Smooth muscle cell (in vitro differentiated cells): ENCODE data around the gene XRCC2. TPM values are rescaled to one million over a fixed set of nuclear protein-coding genes. Genes with fewer than 3 reads are reported as not detected.

ENCODE experiments used
- DNase-seq: peaks from one replicate; lab custom pipeline; 2025; ENCODE audit not compliant: unreplicated experiment; lab: John Stamatoyannopoulos, UW
- H2AFZ ChIP-seq: fragments of 200-600 bp; sonication (generic); 2 replicates; pipeline ENCODE4 v1.6.0; 2016; ENCODE audit warnings: antibody characterized with exemption, low read depth, mild to moderate bottlenecking
- H3F3A ChIP-seq: fragments of 200-600 bp; sonication (generic); 2 replicates; pipeline ENCODE4 v1.6.0; 2017; ENCODE audit warnings: antibody characterized with exemption, low read depth
- H3K27ac ChIP-seq: fragments of 200-600 bp; sonication (generic); 2 replicates; pipeline ENCODE4 v1.5.1; 2016; ENCODE audit warnings: low read depth, mild to moderate bottlenecking
- H3K27me3 ChIP-seq: fragments of 200-600 bp; sonication (generic); 2 replicates; pipeline ENCODE4 v1.6.1; 2016; ENCODE audit warnings: low read depth, mild to moderate bottlenecking
- H3K36me3 ChIP-seq: fragments of 200-600 bp; sonication (generic); 2 replicates; pipeline ENCODE4 v1.5.1; 2016; ENCODE audit warnings: low read depth
- H3K4me1 ChIP-seq: fragments of 200-600 bp; sonication (generic); 2 replicates; pipeline ENCODE4 v1.5.1; 2016; ENCODE audit warnings: low read depth
- H3K4me2 ChIP-seq: fragments of 200-600 bp; sonication (generic); 2 replicates; pipeline ENCODE4 v1.6.0; 2016; ENCODE audit warnings: mild to moderate bottlenecking
- H3K4me3 ChIP-seq: fragments of 200-600 bp; sonication (generic); 2 replicates; pipeline ENCODE4 v1.5.1; 2016; ENCODE audit warnings: mild to moderate bottlenecking
- H3K79me2 ChIP-seq: fragments of 200-600 bp; sonication (generic); 2 replicates; pipeline ENCODE4 v1.6.0; 2016; ENCODE audit warnings: low read depth, mild to moderate bottlenecking
- H3K9ac ChIP-seq: fragments of 200-600 bp; sonication (generic); 2 replicates; pipeline ENCODE4 v1.6.0; 2016; ENCODE audit warnings: low read depth
- H3K9me3 ChIP-seq: fragments of 200-600 bp; sonication (generic); replicated peaks from 2 replicates; pipeline ENCODE4 v1.5.1; 2016; ENCODE audit warnings: low read depth
- H4K20me1 ChIP-seq: fragments of 200-600 bp; sonication (generic); 2 replicates; pipeline ENCODE4 v1.6.0; 2016; ENCODE audit warnings: low read depth
- WGBS: methylation state at CpG from one replicate; pipeline ENCODE4 v1.1.7; 2016; ENCODE audit warnings: low lambda C conversion rate; 5-methylcytosine and 5-hydroxymethylcytosine counted together
- polyA plus RNA-seq: library from polyadenylated mRNA; unstranded; fragments of >200 nt; fragmentation: Nextera tagmentation; extraction: Ambion mirVana; gene quantifications from 2 replicates; pipeline ENCODE4 v1.2.1, GENCODE V29; 2016
- total RNA-seq: library from RNA; depleted of rRNA; stranded (reverse); fragments of >200 nt; gene quantifications from 2 replicates; pipeline ENCODE4 v1.2.3, GENCODE V29; 2014
- TF ChIP-seq, protein P1 (sequence below): fragments of 200-600 bp; sonication (generic); IDR thresholded peaks from 2 replicates; pipeline ENCODE4 v1.5.1; 2017; ENCODE audit warnings: borderline replicate concordance, mild to moderate bottlenecking, antibody characterized with exemption; ENCODE audit not compliant: insufficient read depth, poor library complexity, severe bottlenecking

The XRCC2 gene
- total and polyA plus RNA-seq, 2 experiments from 2014 or later: 0.72 to 1.8 TPM

DNA sequence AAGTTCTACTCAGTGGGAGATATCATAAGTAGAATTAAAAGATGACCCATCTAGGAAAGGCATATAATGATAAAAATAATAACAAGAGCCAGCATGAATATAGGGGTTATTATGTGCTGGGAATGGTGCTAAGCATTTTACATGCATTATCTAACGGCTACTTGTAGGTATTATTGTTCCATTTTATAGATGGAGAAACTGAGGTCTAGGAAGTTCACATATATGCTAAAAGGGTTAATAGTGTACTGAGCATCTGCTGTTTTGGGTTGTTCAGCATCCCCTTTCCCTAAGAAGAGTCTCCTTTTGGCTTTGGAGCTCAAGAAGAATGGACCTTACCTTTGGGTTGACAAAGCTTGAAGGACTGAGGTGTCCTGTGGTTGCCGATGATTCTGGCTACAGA is 68.9 kb downstream of the XRCC2 start:
- no peaks in the 10 kb centered on the region for H3K27me3 ChIP-seq
- no peaks in the 10 kb centered on the region for H3K9me3 ChIP-seq
- H3K4me2 ChIP-seq: no peak overlapping the region
- H3K27ac ChIP-seq: no peak overlapping the region
- no peaks in the 10 kb centered on the region for H3K4me1 ChIP-seq
- 49% methylated on average over 2 of the region's 2 CpGs for WGBS
- no peaks in the 10 kb centered on the region for H4K20me1 ChIP-seq
- H3K79me2 ChIP-seq: no peaks in the 10 kb centered on the region
- DNase-seq: no peak
- no peaks in the 10 kb centered on the region for H3K36me3 ChIP-seq
- no peak overlapping the region for H3K4me3 ChIP-seq
- no peak overlapping the region for H2AFZ ChIP-seq
- no peak overlapping the region for H3K9ac ChIP-seq
- no peaks in the 10 kb centered on the region for H3F3A ChIP-seq
- TF ChIP-seq, protein P1, sequence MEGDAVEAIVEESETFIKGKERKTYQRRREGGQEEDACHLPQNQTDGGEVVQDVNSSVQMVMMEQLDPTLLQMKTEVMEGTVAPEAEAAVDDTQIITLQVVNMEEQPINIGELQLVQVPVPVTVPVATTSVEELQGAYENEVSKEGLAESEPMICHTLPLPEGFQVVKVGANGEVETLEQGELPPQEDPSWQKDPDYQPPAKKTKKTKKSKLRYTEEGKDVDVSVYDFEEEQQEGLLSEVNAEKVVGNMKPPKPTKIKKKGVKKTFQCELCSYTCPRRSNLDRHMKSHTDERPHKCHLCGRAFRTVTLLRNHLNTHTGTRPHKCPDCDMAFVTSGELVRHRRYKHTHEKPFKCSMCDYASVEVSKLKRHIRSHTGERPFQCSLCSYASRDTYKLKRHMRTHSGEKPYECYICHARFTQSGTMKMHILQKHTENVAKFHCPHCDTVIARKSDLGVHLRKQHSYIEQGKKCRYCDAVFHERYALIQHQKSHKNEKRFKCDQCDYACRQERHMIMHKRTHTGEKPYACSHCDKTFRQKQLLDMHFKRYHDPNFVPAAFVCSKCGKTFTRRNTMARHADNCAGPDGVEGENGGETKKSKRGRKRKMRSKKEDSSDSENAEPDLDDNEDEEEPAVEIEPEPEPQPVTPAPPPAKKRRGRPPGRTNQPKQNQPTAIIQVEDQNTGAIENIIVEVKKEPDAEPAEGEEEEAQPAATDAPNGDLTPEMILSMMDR: no peak

DNA sequence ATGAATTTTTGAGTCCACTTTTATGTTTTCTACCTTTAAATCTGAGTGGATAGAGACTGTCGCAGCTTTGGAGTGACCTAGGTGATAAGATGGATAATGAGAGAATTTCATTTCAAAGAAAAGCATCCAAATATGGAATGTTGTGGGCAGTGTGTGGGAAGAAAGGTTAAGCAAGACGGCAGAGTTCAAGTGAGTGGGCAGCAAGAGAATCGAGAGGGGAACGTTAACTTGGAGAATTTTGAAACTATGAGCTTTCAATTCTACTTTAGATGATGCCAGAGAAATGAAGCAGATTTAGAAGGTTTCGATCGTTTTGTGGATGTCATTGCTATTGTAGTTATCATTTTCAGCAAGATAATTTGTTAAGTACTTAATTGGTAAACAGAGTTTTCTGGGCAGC is 73.0 kb downstream of the XRCC2 start:
- no peak for DNase-seq
- no peak overlapping the region for H3K4me3 ChIP-seq
- no peaks in the 10 kb centered on the region for H4K20me1 ChIP-seq

DNA sequence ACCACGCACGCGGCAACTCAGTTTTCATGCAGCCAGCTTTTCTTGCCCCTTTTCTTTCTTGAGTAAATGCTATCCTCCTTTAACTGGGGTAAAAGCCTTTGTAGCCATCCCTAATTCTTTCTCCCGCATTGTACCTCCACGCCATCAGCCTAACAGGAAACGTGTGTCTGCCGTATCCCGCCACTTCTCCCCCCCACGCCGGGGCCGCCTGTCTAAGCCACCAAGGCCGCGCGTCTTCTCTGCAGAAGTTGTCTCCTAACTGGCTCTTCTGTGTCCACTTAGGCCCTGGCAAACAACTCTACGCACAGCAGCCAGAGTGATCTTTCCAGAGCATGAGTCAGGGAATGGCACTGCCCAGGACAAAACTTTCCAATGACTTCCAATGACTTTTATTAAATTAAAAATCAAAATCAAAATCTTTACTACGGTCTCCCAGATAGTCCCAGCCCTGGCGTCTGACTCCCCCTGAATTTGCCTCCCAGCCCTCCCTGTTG is 74.6 kb downstream of the XRCC2 start:
- TF ChIP-seq, protein P1: no peak
- Histone ChIP-seq H3K4me3 (no peak overlapping the region), H3K27me3 (no peaks in the 10 kb centered on the region), H3K4me1 (no peaks in the 10 kb centered on the region), H3K79me2 (no peaks in the 10 kb centered on the region), H3K36me3 (no peaks in the 10 kb centered on the region), H4K20me1 (no peaks in the 10 kb centered on the region), H2AFZ (no peak overlapping the region), H3K9me3 (no peaks in the 10 kb centered on the region), H3K4me2 (no peak overlapping the region), H3K9ac (no peak overlapping the region), H3K27ac (no peak overlapping the region), H3F3A (no peaks in the 10 kb centered on the region)
- 95% methylated on average over 17 of the region's 17 CpGs for WGBS
- no peak for DNase-seq

More for the DNA sequence above, 73.0 kb downstream of the XRCC2 start:
- no peaks in the 10 kb centered on the region for H3K4me1 ChIP-seq
- 43% methylated on average over 6 of the region's 6 CpGs for WGBS
- peak overlapping the region; percentile 15 for H2AFZ ChIP-seq
- peak overlapping the region; percentile 60 for H3K4me2 ChIP-seq
- H3K27me3 ChIP-seq: no peaks in the 10 kb centered on the region
- TF ChIP-seq, protein P1: no peak
- no peaks in the 10 kb centered on the region for H3K36me3 ChIP-seq
- H3K9ac ChIP-seq: no peak overlapping the region
- no peaks in the 10 kb centered on the region for H3F3A ChIP-seq
- H3K79me2 ChIP-seq: no peaks in the 10 kb centered on the region
- no peak overlapping the region for H3K27ac ChIP-seq
- no peaks in the 10 kb centered on the region for H3K9me3 ChIP-seq

DNA sequence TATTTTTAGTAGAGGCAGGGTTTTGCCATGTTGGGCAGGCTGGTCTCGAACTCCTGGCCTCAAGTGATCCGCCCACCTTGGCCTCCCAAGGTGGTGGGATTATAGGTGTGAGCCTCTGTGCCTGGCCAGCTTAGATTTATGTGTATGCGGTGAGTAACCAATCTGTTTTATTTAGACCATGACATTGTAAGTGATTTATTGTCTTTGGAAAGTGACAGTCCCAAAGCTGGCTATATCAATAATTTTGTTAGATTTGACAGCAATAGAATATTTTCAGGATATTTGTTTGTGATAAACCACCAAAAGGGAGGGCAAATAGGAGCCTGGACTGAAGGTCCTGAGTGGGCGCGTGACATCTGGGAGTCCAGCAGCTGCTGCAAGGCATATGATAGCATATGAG is 75.7 kb downstream of the XRCC2 start:
- H3K9ac ChIP-seq: no peak overlapping the region
- H3K36me3 ChIP-seq: no peaks in the 10 kb centered on the region
- no peaks in the 10 kb centered on the region for H3K27me3 ChIP-seq
- no peak overlapping the region for H3K4me3 ChIP-seq
- H3K4me2 ChIP-seq: no peak overlapping the region
- TF ChIP-seq, protein P1: no peak
- no peak for DNase-seq
- H3K27ac ChIP-seq: no peak overlapping the region
- no peak overlapping the region for H2AFZ ChIP-seq
- H3K79me2 ChIP-seq: no peaks in the 10 kb centered on the region
- H3K4me1 ChIP-seq: no peaks in the 10 kb centered on the region
- no peaks in the 10 kb centered on the region for H3F3A ChIP-seq
- 98% methylated on average over 5 of the region's 5 CpGs for whole genome bisulfite sequencing
- no peaks in the 10 kb centered on the region for H3K9me3 ChIP-seq
- no peaks in the 10 kb centered on the region for H4K20me1 ChIP-seq
